Astrocyte (in vitro differentiated cells and primary cell): ENCODE data around the gene ARHGAP25. TPM values are rescaled to one million over a fixed set of nuclear protein-coding genes. Genes with fewer than 3 reads are reported as not detected.

ENCODE experiments used
- DNase-seq: peaks from one replicate; pipeline ENCODE4 v3.0.0-alpha.2; 2010; ENCODE audit warnings: low read depth
- FAIRE-seq: peaks from 2 replicates; lab custom pipeline; 2011; peaks lifted over from hg19 to GRCh38; lab: Jason Lieb, UNC
- H2AFZ ChIP-seq: 2 replicates; pipeline ENCODE4 v1.6.0; 2012; ENCODE audit warnings: low read depth, low read length, inconsistent platforms
- H3K27ac ChIP-seq: 2 replicates; pipeline ENCODE4 v1.5.1; 2011; ENCODE audit warnings: low read depth, low read length, inconsistent platforms
- H3K27me3 ChIP-seq: 2 replicates; pipeline ENCODE4 v1.6.0; 2011; ENCODE audit warnings: low read length, inconsistent platforms; ENCODE audit not compliant: insufficient read depth
- H3K36me3 ChIP-seq: 2 replicates; pipeline ENCODE4 v1.5.1; 2011; ENCODE audit warnings: low read length, inconsistent platforms; ENCODE audit not compliant: insufficient read depth
- H3K4me1 ChIP-seq: 2 replicates; pipeline ENCODE4 v1.5.1; 2011; ENCODE audit warnings: low read length, inconsistent platforms; ENCODE audit not compliant: insufficient read depth
- H3K4me2 ChIP-seq: 2 replicates; pipeline ENCODE4 v1.6.0; 2012; ENCODE audit warnings: low read length, inconsistent platforms
- H3K4me3 ChIP-seq: 2 replicates; pipeline ENCODE4 v1.5.1; 2011; ENCODE audit warnings: low read depth, mild to moderate bottlenecking, low read length, inconsistent platforms; ENCODE audit not compliant: insufficient read depth
- H3K79me2 ChIP-seq: 2 replicates; pipeline ENCODE4 v1.6.0; 2012; ENCODE audit warnings: mild to moderate bottlenecking, low read length, inconsistent platforms; ENCODE audit not compliant: insufficient read depth
- H3K9ac ChIP-seq: 2 replicates; pipeline ENCODE4 v1.6.0; 2012; ENCODE audit warnings: mild to moderate bottlenecking, low read length, inconsistent platforms
- H3K9me3 ChIP-seq: 2 replicates; pipeline ENCODE4 v1.5.1; 2012; ENCODE audit warnings: low read depth, mild to moderate bottlenecking, low read length, inconsistent platforms; ENCODE audit not compliant: insufficient read depth
- H4K20me1 ChIP-seq: 2 replicates; pipeline ENCODE4 v1.6.0; 2012; ENCODE audit warnings: low read length, inconsistent platforms; ENCODE audit not compliant: insufficient read depth
- H3K27ac Mint-ChIP-seq: one replicate; pipeline ENCODE4 v1.8.0; 2021; ENCODE audit warnings: mild to moderate bottlenecking, mixed read lengths; ENCODE audit not compliant: unreplicated experiment
- H3K27me3 Mint-ChIP-seq: one replicate; pipeline ENCODE4 v1.8.0; 2021; ENCODE audit warnings: low read depth, mixed read lengths; ENCODE audit not compliant: unreplicated experiment
- H3K36me3 Mint-ChIP-seq: one replicate; pipeline ENCODE4 v1.8.0; 2021; ENCODE audit warnings: low read depth, mixed read lengths; ENCODE audit not compliant: unreplicated experiment
- H3K4me1 Mint-ChIP-seq: one replicate; pipeline ENCODE4 v1.8.0; 2021; ENCODE audit warnings: low read depth, mixed read lengths; ENCODE audit not compliant: unreplicated experiment
- H3K4me3 Mint-ChIP-seq: one replicate; pipeline ENCODE4 v1.8.0; 2021; ENCODE audit warnings: mild to moderate bottlenecking, moderate library complexity, mixed read lengths; ENCODE audit not compliant: unreplicated experiment
- H3K9me3 Mint-ChIP-seq: one replicate; pipeline ENCODE4 v1.8.0; 2021; ENCODE audit warnings: mild to moderate bottlenecking, mixed read lengths; ENCODE audit not compliant: unreplicated experiment
- CTCF ChIP-seq: IDR thresholded peaks from 2 replicates; pipeline ENCODE4 v1.5.1; 2011; ENCODE audit warnings: low read depth, mild to moderate bottlenecking, inconsistent platforms, low read length, moderate library complexity; ENCODE audit not compliant: insufficient read depth
- EZH2 ChIP-seq: IDR thresholded peaks from 2 replicates; pipeline ENCODE4 v1.6.1; 2012; ENCODE audit warnings: mild to moderate bottlenecking, low read length, inconsistent platforms; ENCODE audit not compliant: insufficient read depth
- total RNA-seq: library from RNA; stranded (reverse); gene quantifications from 2 replicates; pipeline ENCODE4 v1.2.1, GENCODE V29; 2021

Gene ARHGAP25
- total RNA-seq, 1 donor from 2014 or later: 0.30 TPM

GRCh38 chr2:68768951-68769350, 34.3 kb downstream of the ARHGAP25 start:
- H3K79me2 ChIP-seq: no peaks in the 10 kb centered on the region
- no peaks in the 10 kb centered on the region for H4K20me1 ChIP-seq
- TF ChIP-seq EZH2: no peak
- no peaks in the 10 kb centered on the region for H3K36me3 Mint-ChIP-seq
- no peak overlapping the region for H3K4me2 ChIP-seq
- DNase-seq (no peak), FAIRE-seq (no peak)
- H3K4me3 Mint-ChIP-seq: no peak overlapping the region
- H2AFZ ChIP-seq: no peak overlapping the region
- H3K27ac Mint-ChIP-seq: peak overlapping the region; percentile 23
- no peaks in the 10 kb centered on the region for H3K9me3 Mint-ChIP-seq
- no peak overlapping the region for H3K9ac ChIP-seq
- no peak overlapping the region for H3K27ac ChIP-seq
- H3K4me3 ChIP-seq: no peak overlapping the region
- peaks cover 33% of the 10 kb centered on the region for H3K4me1 ChIP-seq
- no peaks in the 10 kb centered on the region for H3K36me3 ChIP-seq
- H3K27me3 ChIP-seq: no peaks in the 10 kb centered on the region
- peaks cover 50% of the 10 kb centered on the region for H3K4me1 Mint-ChIP-seq
- no peaks in the 10 kb centered on the region for H3K9me3 ChIP-seq
- peaks cover 2% of the 10 kb centered on the region for H3K27me3 Mint-ChIP-seq

GRCh38 chr2:68769586-68770270, 35.1 kb downstream of the ARHGAP25 start:
- Mint-ChIP-seq H3K36me3 (no peaks in the 10 kb centered on the region), H3K27ac (peak overlapping the region; percentile 54), H3K4me1 (peaks cover 42% of the 10 kb centered on the region), H3K4me3 (peak overlapping the region; percentile 21), H3K27me3 (peaks cover 6% of the 10 kb centered on the region), H3K9me3 (no peaks in the 10 kb centered on the region)
- DNase-seq (no peak), FAIRE-seq (no peak)
- H3K79me2 ChIP-seq: no peaks in the 10 kb centered on the region
- H3K4me3 ChIP-seq: no peak overlapping the region
- peak overlapping the region; percentile 30 for H3K4me2 ChIP-seq
- H3K27me3 ChIP-seq: no peaks in the 10 kb centered on the region
- peaks cover 28% of the 10 kb centered on the region for H3K4me1 ChIP-seq
- H4K20me1 ChIP-seq: no peaks in the 10 kb centered on the region
- H3K36me3 ChIP-seq: no peaks in the 10 kb centered on the region
- no peaks in the 10 kb centered on the region for H3K9me3 ChIP-seq
- no peak overlapping the region for H3K9ac ChIP-seq
- TF ChIP-seq EZH2: no peak
- TF ChIP-seq CTCF: no peak
- no peak overlapping the region for H3K27ac ChIP-seq
- H2AFZ ChIP-seq: no peak overlapping the region

- Mint-ChIP-seq H3K9me3 (no peaks in the 10 kb centered on the region), H3K36me3 (no peaks in the 10 kb centered on the region), H3K4me1 (peaks cover 36% of the 10 kb centered on the region), H3K27ac (no peak overlapping the region), H3K4me3 (no peak overlapping the region), H3K27me3 (peaks cover 6% of the 10 kb centered on the region)
- Histone ChIP-seq H3K27ac (peak overlapping the region; percentile 26), H4K20me1 (no peaks in the 10 kb centered on the region), H3K9ac (no peak overlapping the region), H3K79me2 (no peaks in the 10 kb centered on the region), H3K4me1 (peaks cover 25% of the 10 kb centered on the region), H3K4me3 (no peak overlapping the region), H3K36me3 (no peaks in the 10 kb centered on the region), H2AFZ (no peak overlapping the region), H3K27me3 (no peaks in the 10 kb centered on the region), H3K9me3 (no peaks in the 10 kb centered on the region), H3K4me2 (peak overlapping the region; percentile 39)
- DNase-seq: peak; percentile 42
- TF ChIP-seq CTCF (no peak), EZH2 (no peak)
- no peak for FAIRE-seq
These were observed 35.9 kb downstream of the ARHGAP25 start for GRCh38 chr2:68770271-68771111.
